DMS 273 treated with DMSO at 0.1 percent for 48 hours (cell line): ENCODE data around the gene MYO3B.

Experiments
- DNase-seq: peaks from one replicate; lab custom pipeline; 2025; lab: John Stamatoyannopoulos, UW

Gene MYO3B

DNA sequence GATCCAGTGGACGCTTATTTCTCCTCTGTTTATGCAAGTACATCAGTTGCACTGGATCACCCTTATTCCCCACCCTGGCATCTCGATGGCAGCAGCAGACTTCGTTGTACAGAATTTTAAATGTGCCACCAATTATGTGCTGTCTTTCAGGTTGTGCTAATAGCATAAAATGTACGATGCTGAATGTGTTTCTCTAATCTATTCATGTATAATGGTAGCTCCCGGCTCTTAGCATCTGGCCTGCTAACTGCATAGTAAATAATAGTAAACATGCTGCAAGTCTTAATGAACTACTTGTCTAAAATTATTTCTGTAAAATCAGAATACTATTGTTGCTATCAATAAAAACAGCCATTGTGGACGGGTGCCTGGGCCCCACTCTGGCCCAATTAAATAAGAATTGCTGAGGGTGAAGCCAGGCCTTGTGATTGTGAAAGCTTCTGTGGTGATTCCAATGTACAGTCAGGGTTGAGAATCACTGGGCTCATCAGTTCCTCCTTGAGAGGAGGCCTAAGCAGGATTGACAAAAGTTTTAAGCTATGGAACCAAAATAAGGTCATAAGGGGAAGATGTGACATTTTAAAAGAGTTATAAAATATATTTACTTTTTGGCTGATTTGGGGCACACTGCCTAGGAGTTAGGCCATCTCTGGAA lies 14.4 kb upstream of the MYO3B start:
- DNase-seq = no peak

GRCh38 chr2:170165129-170165528 lies 12.8 kb upstream of the MYO3B start:
- no peak for DNase-seq

DNA sequence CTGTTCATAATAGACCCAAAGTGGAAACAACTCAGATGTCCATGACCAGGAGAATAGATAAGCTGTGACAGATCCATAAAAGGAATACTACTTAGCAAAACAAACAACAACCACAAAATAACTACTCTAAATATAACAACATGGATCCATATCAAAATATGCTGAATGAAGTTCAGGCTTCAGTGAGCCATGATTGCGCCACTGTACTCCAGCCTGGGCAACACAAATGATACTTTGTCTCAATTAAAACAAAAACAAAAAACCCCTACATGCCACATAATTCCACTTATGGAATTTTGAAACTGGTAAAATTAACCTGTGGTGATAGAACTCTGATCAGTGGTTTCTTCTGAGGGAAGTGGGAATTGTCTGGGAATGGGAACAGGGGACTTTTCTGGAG lies 11.2 kb upstream of the MYO3B start:
- no peak for DNase-seq

GRCh38 chr2:170170281-170171040 lies 7.5 kb upstream of the MYO3B start:
- DNase-seq = peak; percentile 64

GRCh38 chr2:170176212-170176611 lies 1.7 kb upstream of the MYO3B start:
- no peak for DNase-seq

GRCh38 chr2:170180031-170180566 lies 2.2 kb downstream of the MYO3B start:
- no peak for DNase-seq

GRCh38 chr2:170181602-170182001 lies 3.7 kb downstream of the MYO3B start:
- no peak for DNase-seq

GRCh38 chr2:170185319-170185718 lies 7.4 kb downstream of the MYO3B start:
- no peak for DNase-seq

- DNase-seq = no peak
These were observed 11.8 kb downstream of the MYO3B start for GRCh38 chr2:170189757-170190156.

- no peak for DNase-seq
These were observed 12.2 kb downstream of the MYO3B start for GRCh38 chr2:170190172-170190571.

- DNase-seq = no peak
These were observed 13.4 kb downstream of the MYO3B start for GRCh38 chr2:170191166-170191866.

GRCh38 chr2:170196963-170197362 lies 19.0 kb downstream of the MYO3B start:
- DNase-seq = no peak

DNA sequence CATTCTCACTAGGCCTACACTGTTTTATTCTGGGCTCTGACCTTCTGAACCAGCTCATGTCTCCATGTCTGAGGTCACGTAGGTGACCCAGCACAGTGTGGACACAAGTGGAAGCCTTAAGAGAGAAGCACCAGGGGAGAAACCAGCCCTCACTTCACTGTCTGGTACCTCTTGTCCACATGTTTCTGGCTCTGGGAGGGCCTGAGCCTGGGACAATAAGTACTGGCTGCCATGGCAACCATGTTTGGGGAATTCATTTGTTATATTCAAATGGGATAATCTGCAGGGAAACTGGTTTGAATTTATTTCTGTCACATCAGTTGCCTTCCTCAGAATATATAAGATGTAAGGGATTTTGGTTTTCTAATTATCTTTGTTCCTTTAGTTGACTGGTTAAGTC lies 23.3 kb downstream of the MYO3B start:
- no peak for DNase-seq

- no peak for DNase-seq
These were observed 23.9 kb downstream of the MYO3B start for GRCh38 chr2:170201734-170202393.

DNA sequence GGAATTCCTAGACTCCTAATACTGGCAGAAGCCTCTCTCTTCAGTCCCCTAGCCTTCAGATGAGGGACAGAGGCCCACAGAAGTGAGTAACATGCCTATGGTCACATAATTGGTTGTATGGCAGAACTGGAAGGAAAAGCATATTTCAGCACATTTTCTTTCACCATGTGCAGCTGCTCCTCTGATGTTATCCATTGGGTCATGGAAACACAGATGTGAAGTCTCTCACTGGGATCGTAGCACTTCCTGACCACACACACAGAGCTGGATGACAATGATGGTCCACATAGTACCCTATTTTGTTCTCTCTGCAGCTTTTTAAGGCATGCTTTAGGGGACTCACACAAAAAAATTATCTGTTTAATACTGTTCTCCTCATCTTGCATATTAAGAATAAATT lies 24.5 kb downstream of the MYO3B start:
- no peak for DNase-seq

- no peak for DNase-seq
These were observed 26.5 kb downstream of the MYO3B start for GRCh38 chr2:170204298-170204951.

DNA sequence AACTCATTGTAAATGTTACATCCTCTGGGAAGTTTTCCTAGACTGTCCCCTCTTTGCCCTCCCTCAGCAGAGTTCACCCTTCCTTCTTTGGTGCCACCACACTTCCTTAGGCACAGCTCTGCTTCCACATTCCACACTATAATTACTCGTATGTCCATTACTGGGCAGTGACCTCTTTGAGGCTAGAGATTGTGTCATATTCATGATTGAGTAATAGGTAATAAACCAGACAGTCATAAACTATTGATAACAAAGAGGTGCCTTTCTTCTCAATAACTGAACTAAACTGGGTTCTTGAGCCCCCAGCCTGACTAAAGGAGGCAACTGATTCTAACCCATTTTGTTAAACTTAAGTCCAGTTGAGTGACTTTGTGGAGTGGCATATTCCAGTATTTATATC lies 28.3 kb downstream of the MYO3B start:
- DNase-seq = no peak

- no peak for DNase-seq
These were observed 29.0 kb downstream of the MYO3B start for GRCh38 chr2:170206805-170207407.

DNA sequence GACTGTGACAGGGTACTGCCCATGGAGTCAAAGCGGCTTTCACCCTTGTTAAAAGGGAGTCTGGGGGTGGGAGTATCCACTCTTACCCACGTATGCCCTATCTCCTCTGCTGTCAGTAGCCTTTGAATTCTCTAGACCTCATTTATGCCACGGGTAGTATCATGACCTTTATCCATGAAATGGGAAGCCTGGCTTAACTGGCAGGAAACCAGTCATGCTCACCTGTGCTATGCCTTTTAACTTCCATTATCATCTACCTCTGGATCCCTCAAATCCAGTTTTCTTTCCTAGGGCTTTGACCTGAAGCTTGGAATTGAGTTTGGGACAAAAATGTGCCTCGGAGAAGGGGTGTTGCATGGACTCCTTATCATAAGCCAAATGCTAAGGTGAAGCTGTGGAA lies 30.0 kb downstream of the MYO3B start:
- no peak for DNase-seq

DNA sequence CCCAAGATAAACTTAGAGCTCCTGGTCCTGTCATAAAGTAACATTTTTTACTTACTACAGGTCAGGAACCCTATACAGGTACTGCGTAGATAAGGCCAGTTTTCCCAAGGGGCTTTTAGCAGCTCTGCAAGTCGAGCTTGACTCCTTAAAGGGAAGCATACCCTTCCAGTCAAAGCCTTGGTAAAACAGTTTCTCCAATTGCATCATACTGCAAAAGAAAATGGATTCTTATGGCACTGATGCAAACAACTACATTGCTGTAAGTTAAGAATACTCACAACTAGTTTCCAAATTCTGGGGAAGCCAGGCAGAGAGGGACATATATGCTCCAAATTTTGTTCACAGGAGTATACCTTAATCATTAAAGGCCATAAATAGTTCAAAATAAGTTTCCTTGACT lies 31.0 kb downstream of the MYO3B start:
- DNase-seq = no peak

GRCh38 chr2:170212625-170213280 lies 34.8 kb downstream of the MYO3B start:
- no peak for DNase-seq
